Uterus (tissue), 2 donors: ENCODE measurements around the gene FAF1.

ENCODE experiments used
- POLR2A ChIP-seq, 2 donors: fragments of 450-650 bp; IDR thresholded peaks; one replicate each; pipeline ENCODE4 v1.6.1; 2016; ENCODE audit warnings: antibody characterized with exemption in 2 of 2, mild to moderate bottlenecking in 1 of 2, moderate library complexity in 1 of 2
- TF ChIP-seq, protein P1 (sequence below), 4 experiments: fragments of 200-600 bp in 2 of 4; fragments of 450-650 bp in 2 of 4; sonication (generic) in 2 of 4; IDR thresholded peaks; one replicate each; pipeline ENCODE4 v1.5.1; 2016 to 2019; ENCODE audit warnings: antibody characterized with exemption in 4 of 4, mild to moderate bottlenecking in 2 of 4, moderate library complexity in 1 of 4

DNA sequence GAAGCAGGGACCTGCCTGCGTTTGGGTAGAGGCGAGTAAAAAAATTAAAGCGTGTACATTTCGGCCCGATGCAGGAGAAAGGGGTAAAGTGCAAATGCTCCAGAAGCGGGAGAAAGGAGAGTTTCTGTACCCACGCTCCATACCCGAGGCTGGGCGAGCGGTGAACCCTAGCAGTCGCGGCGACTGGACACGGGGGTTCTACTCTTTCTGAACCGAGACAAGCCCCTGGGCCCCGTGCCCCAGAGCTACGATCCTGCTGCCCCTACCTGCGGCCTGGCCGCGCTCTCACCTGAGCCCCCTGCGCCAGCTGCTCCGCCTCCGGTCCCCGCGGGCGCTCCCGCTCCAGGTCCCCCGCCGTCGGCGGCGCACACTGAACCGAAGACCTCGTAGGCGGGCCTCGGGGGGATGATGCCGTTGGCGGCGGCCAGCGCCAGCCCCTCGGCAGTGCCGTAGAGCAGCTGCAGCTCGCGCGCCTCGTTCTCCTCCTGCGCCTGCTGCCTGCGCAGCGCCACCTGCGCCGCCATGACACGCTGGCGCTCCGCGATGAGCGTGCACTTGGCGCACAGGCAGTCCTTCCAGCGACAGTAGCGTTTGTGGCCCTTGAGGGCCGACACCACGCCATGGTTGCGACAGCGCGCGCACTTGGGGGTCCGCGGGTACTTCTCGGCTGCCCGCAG is 539.2 kb downstream of the FAF1 start:
- TF ChIP-seq, protein P1, sequence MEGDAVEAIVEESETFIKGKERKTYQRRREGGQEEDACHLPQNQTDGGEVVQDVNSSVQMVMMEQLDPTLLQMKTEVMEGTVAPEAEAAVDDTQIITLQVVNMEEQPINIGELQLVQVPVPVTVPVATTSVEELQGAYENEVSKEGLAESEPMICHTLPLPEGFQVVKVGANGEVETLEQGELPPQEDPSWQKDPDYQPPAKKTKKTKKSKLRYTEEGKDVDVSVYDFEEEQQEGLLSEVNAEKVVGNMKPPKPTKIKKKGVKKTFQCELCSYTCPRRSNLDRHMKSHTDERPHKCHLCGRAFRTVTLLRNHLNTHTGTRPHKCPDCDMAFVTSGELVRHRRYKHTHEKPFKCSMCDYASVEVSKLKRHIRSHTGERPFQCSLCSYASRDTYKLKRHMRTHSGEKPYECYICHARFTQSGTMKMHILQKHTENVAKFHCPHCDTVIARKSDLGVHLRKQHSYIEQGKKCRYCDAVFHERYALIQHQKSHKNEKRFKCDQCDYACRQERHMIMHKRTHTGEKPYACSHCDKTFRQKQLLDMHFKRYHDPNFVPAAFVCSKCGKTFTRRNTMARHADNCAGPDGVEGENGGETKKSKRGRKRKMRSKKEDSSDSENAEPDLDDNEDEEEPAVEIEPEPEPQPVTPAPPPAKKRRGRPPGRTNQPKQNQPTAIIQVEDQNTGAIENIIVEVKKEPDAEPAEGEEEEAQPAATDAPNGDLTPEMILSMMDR (IDR thresholded peaks at IDR 0.05), result no peak
- no peak for TF ChIP-seq POLR2A (IDR thresholded peaks at IDR 0.05)
